HCT116 (cell line): Measurements from ENCODE around the gene AADAC. TPM values are rescaled to one million over a fixed set of nuclear protein-coding genes. Genes with fewer than 3 reads are reported as not detected.
"Not testable (repeated sequence)": the region's sequence is repeated elsewhere in the genome, so short reads cannot be mapped to it uniquely, and the experiment has no call there.

Source experiments
- ATAC-seq: fragments of 200-7000 bp; cut with Tn5 transposase; 2 replicates; pipeline ENCODE4 v1.9.1; 2020; ENCODE audit warnings: mild to moderate bottlenecking, moderate library complexity
- BruUV-seq: library from RNA; stranded (reverse); fragments of 400-500 nt; replicated peaks from 2 replicates; lab custom pipeline; 2021; lab: Mats Ljungman, UMichigan
- CTCF ChIA-PET: fragments of 300-600 bp; sonication (Branson Sonifier 250); formaldehyde crosslinking; loops from one replicate; lab custom pipeline; 2021; ENCODE audit warnings: antibody characterized with exemption; lab: Charles Lee
- POLR2A ChIA-PET: fragments of 300-600, 350-600 bp; sonication (Branson Sonifier 250); formaldehyde crosslinking; loops from one replicate; lab custom pipeline; 2021; ENCODE audit warnings: antibody characterized with exemption; lab: Charles Lee
- RAD21 ChIA-PET, 2 experiments: fragments of 300-600 bp; sonication (Branson Sonifier 250); formaldehyde crosslinking; loops; one replicate each; lab custom pipeline; 2023; ENCODE audit warnings: low total read pairs in 2 of 2; ENCODE audit not compliant: uncharacterized antibody in 2 of 2, unreplicated experiment in 2 of 2, low non-redundant PET in 1 of 2; lab: Charles Lee
- DNase-seq: peaks from one replicate; pipeline ENCODE4 v3.0.0-alpha.2; 2010; ENCODE audit warnings: low read depth, low spot score
- H2AFZ ChIP-seq: fragments of 200-600 bp; shearing (Covaris generic), sonication (generic); 2 replicates; pipeline ENCODE4 v1.6.1; 2017; ENCODE audit warnings: low read depth, mixed run types, mixed read lengths, antibody characterized with exemption, low read length; ENCODE audit not compliant: poor library complexity, severe bottlenecking
- H3K27ac ChIP-seq: 2 replicates; pipeline ENCODE4 v1.5.1; 2012; ENCODE audit warnings: low read depth, low read length
- H3K27me3 ChIP-seq: fragments of 200-600 bp; sonication (generic); 2 replicates; pipeline ENCODE4 v1.6.1; 2016; ENCODE audit warnings: mixed run types, low read length, mixed read lengths; ENCODE audit not compliant: insufficient read depth
- H3K36me3 ChIP-seq, 2 experiments: fragments of 200-500 bp in 1 of 2; fragments of 200-600 bp in 1 of 2; sonication (Bioruptor generic) in 1 of 2; sonication (generic) in 1 of 2; 2 replicates each; pipeline versions ENCODE4 v1.5.1 to v1.6.1; 2014 to 2016; ENCODE audit warnings: low read length in 2 of 2, inconsistent platforms in 1 of 2, mixed read lengths in 1 of 2, mixed run types in 1 of 2; ENCODE audit not compliant: insufficient read depth in 2 of 2, control insufficient read depth in 1 of 2
- H3K4me1 ChIP-seq, 2 experiments: fragments of 200-600 bp in 1 of 2; sonication (generic) in 1 of 2; 2 replicates each; pipeline versions ENCODE4 v1.5.1 to v1.6.1; 2012 to 2017; ENCODE audit warnings: low read length in 2 of 2, inconsistent platforms in 1 of 2, mild to moderate bottlenecking in 1 of 2, mixed read lengths in 1 of 2, mixed run types in 1 of 2, moderate library complexity in 1 of 2; ENCODE audit not compliant: insufficient read depth in 2 of 2, control insufficient read depth in 1 of 2
- H3K4me2 ChIP-seq: fragments of 200-600 bp; sonication (generic); 2 replicates; pipeline ENCODE4 v1.6.1; 2017; ENCODE audit warnings: mixed run types, low read length, mixed read lengths
- H3K4me3 ChIP-seq, 2 experiments: fragments of 200-600 bp in 1 of 2; sonication (generic) in 1 of 2; replicated peaks in 1 of 2; 2 replicates each; pipeline ENCODE4 v1.5.1; 2011 to 2016; ENCODE audit warnings: low read length in 2 of 2, control low read depth in 1 of 2, low read depth in 1 of 2, mild to moderate bottlenecking in 1 of 2, mixed read lengths in 1 of 2, mixed run types in 1 of 2
- H3K79me2 ChIP-seq: fragments of 200-600 bp; sonication (generic); 2 replicates; pipeline ENCODE4 v1.6.1; 2017; ENCODE audit warnings: mild to moderate bottlenecking, mixed run types, low read length, moderate library complexity, mixed read lengths; ENCODE audit not compliant: insufficient read depth
- H3K9ac ChIP-seq: fragments of 200-600 bp; sonication (generic); 2 replicates; pipeline ENCODE4 v1.6.1; 2016; ENCODE audit warnings: low read length, mixed read lengths
- H3K9me2 ChIP-seq: fragments of 200-600 bp; sonication (generic), shearing (Covaris generic); 2 replicates; pipeline ENCODE4 v1.6.1; 2017; ENCODE audit warnings: mixed run types, mild to moderate bottlenecking, moderate library complexity; ENCODE audit not compliant: insufficient read depth
- H3K9me3 ChIP-seq, 2 experiments: fragments of 200-500 bp in 1 of 2; fragments of 200-600 bp in 1 of 2; sonication (Bioruptor generic) in 1 of 2; sonication (generic) in 1 of 2; 2 replicates each; pipeline ENCODE4 v1.6.1; 2014 to 2017; ENCODE audit warnings: low read length in 2 of 2, mixed read lengths in 2 of 2, inconsistent platforms in 1 of 2, low read depth in 1 of 2, mild to moderate bottlenecking in 1 of 2, mixed run types in 1 of 2, moderate library complexity in 1 of 2; ENCODE audit not compliant: control insufficient read depth in 1 of 2, insufficient read depth in 1 of 2
- H4K20me1 ChIP-seq: fragments of 200-600 bp; sonication (generic), shearing (Covaris generic); 2 replicates; pipeline ENCODE4 v1.6.1; 2017; ENCODE audit warnings: mixed run types, mild to moderate bottlenecking, moderate library complexity; ENCODE audit not compliant: insufficient read depth
- CBX3 ChIP-seq: IDR thresholded peaks from 2 replicates; pipeline ENCODE4 v1.6.1; 2012; ENCODE audit warnings: low read depth
- EGR1 ChIP-seq: IDR thresholded peaks from 2 replicates; pipeline ENCODE4 v1.6.1; 2012; ENCODE audit warnings: low read depth
- ELF1 ChIP-seq: IDR thresholded peaks from 2 replicates; pipeline ENCODE4 v1.6.1; 2012; ENCODE audit warnings: low read depth, borderline replicate concordance
- EZH2 ChIP-seq: fragments of 200-600 bp; sonication (generic); IDR thresholded peaks from 2 replicates; pipeline ENCODE4 v1.6.1; 2017; ENCODE audit warnings: antibody characterized with exemption, mixed run types
- EZH2phosphoT487 ChIP-seq: fragments of 200-600 bp; IDR thresholded peaks from 2 replicates; pipeline ENCODE4 v1.6.1; 2018; ENCODE audit warnings: antibody characterized with exemption, borderline replicate concordance
- JUND ChIP-seq: IDR thresholded peaks from 2 replicates; pipeline ENCODE4 v1.6.1; 2012
- POLR2A ChIP-seq: IDR thresholded peaks from 2 replicates; pipeline ENCODE4 v1.7.0; 2011; ENCODE audit warnings: borderline replicate concordance; ENCODE audit not compliant: insufficient read depth, insufficient read length; ENCODE audit errors: extremely low read depth
- POLR2AphosphoS5 ChIP-seq: IDR thresholded peaks from 2 replicates; pipeline ENCODE4 v1.6.1; 2011; ENCODE audit warnings: mild to moderate bottlenecking, low read depth, low read length, moderate library complexity
- SIN3A ChIP-seq: IDR thresholded peaks from 2 replicates; pipeline ENCODE4 v1.6.1; 2012; ENCODE audit warnings: low read depth
- SP1 ChIP-seq: IDR thresholded peaks from 2 replicates; pipeline ENCODE4 v1.6.1; 2012; ENCODE audit warnings: low read depth
- SRF ChIP-seq: IDR thresholded peaks from 2 replicates; pipeline ENCODE4 v1.6.1; 2012; ENCODE audit warnings: low read depth
- YY1 ChIP-seq: IDR thresholded peaks from 2 replicates; pipeline ENCODE4 v1.6.1; 2011; ENCODE audit warnings: low read length, low read depth, moderate library complexity, mild to moderate bottlenecking; ENCODE audit not compliant: insufficient replicate concordance; ENCODE audit errors: extremely low read depth
- ZFX ChIP-seq: fragments of 450-650 bp; IDR thresholded peaks from 2 replicates; pipeline ENCODE4 v1.6.1; 2017
- ZNF274 ChIP-seq: fragments of 200-500 bp; sonication (Bioruptor generic); IDR thresholded peaks from 2 replicates; pipeline ENCODE4 v1.6.1; 2014; ENCODE audit warnings: mild to moderate bottlenecking, low read depth, low read length, inconsistent platforms
- intact Hi-C: fragments of 100-400 bp; cut with micrococcal nuclease; formaldehyde crosslinking; loops from 2 replicates; pipeline ENCODE4 v1.10.0; 2022
- total RNA-seq: library from RNA; stranded (reverse); gene quantifications from one replicate; pipeline ENCODE4 v1.2.1, GENCODE V29; 2021; ENCODE audit not compliant: unreplicated experiment
- TF ChIP-seq, protein P1 (sequence below), 3 experiments: fragments of 200-600 bp in 1 of 3; sonication (generic) in 1 of 3; IDR thresholded peaks in 2 of 3; conservative IDR thresholded peaks in 1 of 3; 2 replicates each; pipeline ENCODE4 v1.5.1; 2012 to 2017; ENCODE audit warnings: low read depth in 2 of 3, low read length in 2 of 3, antibody characterized with exemption in 1 of 3, borderline replicate concordance in 1 of 3, control low read depth in 1 of 3, mild to moderate bottlenecking in 1 of 3, mixed read lengths in 1 of 3, mixed run types in 1 of 3, moderate library complexity in 1 of 3; ENCODE audit not compliant: insufficient read depth in 1 of 3
- TF ChIP-seq, protein P2 (sequence below): IDR thresholded peaks from 2 replicates; pipeline ENCODE4 v1.6.1; 2012
- TF ChIP-seq, protein P3 (sequence below): IDR thresholded peaks from 2 replicates; pipeline ENCODE4 v1.6.1; 2012

Gene AADAC
- total RNA-seq, 1 experiment from 2014 or later, result 3.8 TPM

DNA sequence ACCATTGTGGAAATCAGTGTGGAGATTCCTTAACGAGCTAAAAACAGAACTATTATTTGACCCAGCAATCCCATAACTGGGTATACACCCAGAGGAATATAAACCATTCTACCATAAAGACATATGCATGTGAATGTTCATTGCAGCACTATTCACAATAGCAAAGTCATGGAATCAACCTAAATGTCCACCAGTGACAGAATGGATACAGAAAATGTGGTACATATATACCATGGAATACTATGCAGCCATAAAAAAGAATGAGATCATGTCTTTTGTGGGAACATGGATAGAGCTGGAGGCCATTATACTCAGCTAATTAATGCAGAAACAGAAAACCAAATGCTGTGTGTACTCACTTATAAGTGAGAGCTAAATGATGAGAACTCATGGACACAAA lies 49.2 kb upstream of the AADAC start:
- RAD21 ChIA-PET, H3K9me2 ChIP-seq, ATAC-seq, H3K27ac ChIP-seq, intact Hi-C loops, H3K4me3 ChIP-seq, H2AFZ ChIP-seq, H3K36me3 ChIP-seq, BruUV-seq, DNase-seq, H3K27me3 ChIP-seq, H4K20me1 ChIP-seq, H3K9me3 ChIP-seq, POLR2A ChIA-PET, H3K4me2 ChIP-seq, CTCF ChIA-PET, H3K9ac ChIP-seq: not testable (repeated sequence)
- Histone ChIP-seq H3K4me1 (peaks cover 15 to 36% of the 10 kb centered on the region in 2 experiments), H3K79me2 (peaks cover 25% of the 10 kb centered on the region)
- TF ChIP-seq CBX3, result 0 out of 2 replicates have a peak, but pooled peaks have one; percentile 16

DNA sequence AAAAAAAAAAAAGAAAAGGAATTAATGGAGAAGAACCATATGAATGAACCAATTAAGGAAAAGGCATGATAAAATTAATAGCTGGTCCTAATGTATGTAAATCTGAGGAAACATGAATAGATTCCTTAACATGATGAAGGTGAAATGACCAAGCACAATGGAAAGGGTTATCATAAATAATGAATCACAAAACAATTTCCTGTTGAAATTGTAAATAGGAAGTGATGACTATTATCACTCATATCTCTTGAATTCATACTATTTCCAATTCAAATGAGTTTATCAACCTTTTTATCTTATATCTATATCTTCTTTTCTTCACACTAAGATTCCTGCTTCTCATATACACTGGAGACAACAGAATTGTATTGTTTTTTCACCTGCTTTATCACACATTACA lies 48.2 kb upstream of the AADAC start:
- Histone ChIP-seq H3K4me2 (peak overlapping the region; percentile 62), H3K4me3 (peak overlapping the region in 1 of 2 experiments; percentile 49; a peak in 2 of 4 replicates), H3K9me3 (no peaks in the 10 kb centered on the region), H3K27ac (peak overlapping the region; percentile 62; the same call in 1 of the 2 replicates), H3K79me2 (peaks cover 35% of the 10 kb centered on the region), H3K9me2 (no peaks in the 10 kb centered on the region), H4K20me1 (no peaks in the 10 kb centered on the region)
- CTCF ChIA-PET, result no interaction called here
- intact Hi-C loops, result no loop called here
- ATAC-seq, result no peak
- no peak for DNase-seq
- TF ChIP-seq POLR2A (no peak), YY1 (no peak), ZNF274 (no peak), SP1 (no peak), SRF (no peak), EZH2phosphoT487 (no peak), ELF1 (no peak), POLR2AphosphoS5 (no peak), JUND (no peak), EGR1 (no peak), ZFX (no peak), SIN3A (no peak), EZH2 (no peak)
- TF ChIP-seq, protein P1, sequence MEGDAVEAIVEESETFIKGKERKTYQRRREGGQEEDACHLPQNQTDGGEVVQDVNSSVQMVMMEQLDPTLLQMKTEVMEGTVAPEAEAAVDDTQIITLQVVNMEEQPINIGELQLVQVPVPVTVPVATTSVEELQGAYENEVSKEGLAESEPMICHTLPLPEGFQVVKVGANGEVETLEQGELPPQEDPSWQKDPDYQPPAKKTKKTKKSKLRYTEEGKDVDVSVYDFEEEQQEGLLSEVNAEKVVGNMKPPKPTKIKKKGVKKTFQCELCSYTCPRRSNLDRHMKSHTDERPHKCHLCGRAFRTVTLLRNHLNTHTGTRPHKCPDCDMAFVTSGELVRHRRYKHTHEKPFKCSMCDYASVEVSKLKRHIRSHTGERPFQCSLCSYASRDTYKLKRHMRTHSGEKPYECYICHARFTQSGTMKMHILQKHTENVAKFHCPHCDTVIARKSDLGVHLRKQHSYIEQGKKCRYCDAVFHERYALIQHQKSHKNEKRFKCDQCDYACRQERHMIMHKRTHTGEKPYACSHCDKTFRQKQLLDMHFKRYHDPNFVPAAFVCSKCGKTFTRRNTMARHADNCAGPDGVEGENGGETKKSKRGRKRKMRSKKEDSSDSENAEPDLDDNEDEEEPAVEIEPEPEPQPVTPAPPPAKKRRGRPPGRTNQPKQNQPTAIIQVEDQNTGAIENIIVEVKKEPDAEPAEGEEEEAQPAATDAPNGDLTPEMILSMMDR (IDR thresholded peaks at IDR 0.05 in 2 of 3, conservative IDR thresholded peaks at IDR 0.05 in 1 of 3; ENCODE audit: borderline replicate concordance in 1 of 3, insufficient read depth in 1 of 3, low read depth in 2 of 3, low read length in 2 of 3), result no peak
- TF ChIP-seq, protein P2, sequence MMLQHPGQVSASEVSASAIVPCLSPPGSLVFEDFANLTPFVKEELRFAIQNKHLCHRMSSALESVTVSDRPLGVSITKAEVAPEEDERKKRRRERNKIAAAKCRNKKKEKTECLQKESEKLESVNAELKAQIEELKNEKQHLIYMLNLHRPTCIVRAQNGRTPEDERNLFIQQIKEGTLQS, result no peak
- TF ChIP-seq, protein P3, sequence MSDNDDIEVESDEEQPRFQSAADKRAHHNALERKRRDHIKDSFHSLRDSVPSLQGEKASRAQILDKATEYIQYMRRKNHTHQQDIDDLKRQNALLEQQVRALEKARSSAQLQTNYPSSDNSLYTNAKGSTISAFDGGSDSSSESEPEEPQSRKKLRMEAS, result no peak
- TF ChIP-seq, all 23 proteins: peak for 0
- no TSS peak for BruUV-seq
- ChIA-PET RAD21 (no interaction called here), POLR2A (no interaction called here)
- H3K36me3 ChIP-seq, result no peaks in the 10 kb centered on the region
- no peaks in the 10 kb centered on the region for H3K27me3 ChIP-seq
- peaks cover 15 to 46% of the 10 kb centered on the region in 2 experiments for H3K4me1 ChIP-seq
- peak overlapping the region; percentile 57; the same call in 1 of the 2 replicates for H3K9ac ChIP-seq
- peak overlapping the region; percentile 84 for H2AFZ ChIP-seq
